B cell (primary cell): ENCODE results near the gene RAP1GAP. TPM values are rescaled to one million over a fixed set of nuclear protein-coding genes. Genes with fewer than 3 reads are reported as not detected.
"Not testable (repeated sequence)": the region's sequence is repeated elsewhere in the genome, so short reads cannot be mapped to it uniquely, and the experiment has no call there.

Experiments used
- ATAC-seq: fragments of 200-7000 bp; cut with Tn5 transposase; one replicate; pipeline ENCODE4 v1.10.0; 2021; ENCODE audit warnings: low read depth, mild to moderate bottlenecking, moderate number of reproducible peaks, moderate library complexity
- CTCF ChIA-PET: fragments of 350-600 bp; sonication (Branson Sonifier 250); formaldehyde crosslinking; loops from one replicate; lab custom pipeline; 2021; ENCODE audit warnings: antibody characterized with exemption, inconsistent platforms; lab: Charles Lee
- POLR2A ChIA-PET: fragments of 350-600 bp; sonication (Branson Sonifier 250); formaldehyde crosslinking; loops from one replicate; lab custom pipeline; 2021; ENCODE audit warnings: antibody characterized with exemption; lab: Charles Lee
- DNase-seq: peaks from one replicate; pipeline ENCODE4 v3.0.0; 2013
- H2AFZ ChIP-seq: 2 replicates; pipeline ENCODE4 v1.6.1; 2012; ENCODE audit warnings: mild to moderate bottlenecking, low read depth, low read length; ENCODE audit not compliant: insufficient read depth, poor library complexity, severe bottlenecking
- H3K27ac ChIP-seq, 2 donors: 1 replicate in 1 of 2; 2 replicates in 1 of 2; pipeline ENCODE4 v1.5.1; 2012 to 2013; ENCODE audit warnings: low read length in 2 of 2, mild to moderate bottlenecking in 2 of 2, moderate library complexity in 1 of 2
- H3K27me3 ChIP-seq, 4 experiments: fragments of 200-600 bp in 1 of 4; sonication (generic) in 1 of 4; replicated peaks in 1 of 4; 1 replicate in 2 of 4; 2 replicates in 2 of 4; pipeline versions ENCODE4 v1.6.1 to v1.7.0; 2013 to 2016; ENCODE audit warnings: low read length in 3 of 4, mild to moderate bottlenecking in 2 of 4, mixed read lengths in 1 of 4, moderate library complexity in 1 of 4; ENCODE audit not compliant: insufficient read depth in 4 of 4, control insufficient read depth in 3 of 4; ENCODE audit errors: control extremely low read depth in 1 of 4
- H3K36me3 ChIP-seq, 2 experiments: replicated peaks in 1 of 2; 1 replicate in 1 of 2; 2 replicates in 1 of 2; pipeline versions ENCODE4 v1.6.1 to v1.7.1; 2013; ENCODE audit warnings: low read length in 1 of 2; ENCODE audit not compliant: insufficient read depth in 2 of 2, control insufficient read depth in 1 of 2; ENCODE audit errors: control extremely low read depth in 1 of 2, extremely low read depth in 1 of 2
- H3K4me1 ChIP-seq, 2 donors: fragments of 200-600 bp in 1 of 2; sonication (generic) in 1 of 2; 1 replicate in 1 of 2; 2 replicates in 1 of 2; pipeline versions ENCODE4 v1.5.1 to v1.6.1; 2013 to 2017; ENCODE audit warnings: low read length in 2 of 2; ENCODE audit not compliant: control insufficient read depth in 2 of 2, insufficient read depth in 2 of 2
- H3K4me2 ChIP-seq: replicated peaks from 2 replicates; pipeline ENCODE3; 2012; ENCODE audit warnings: mild to moderate bottlenecking, low read depth, low read length; ENCODE audit not compliant: poor library complexity, severe bottlenecking
- H3K4me3 ChIP-seq, 5 experiments: fragments of 200-600 bp in 1 of 5; sonication (generic) in 1 of 5; 1 replicate in 3 of 5; 2 replicates in 2 of 5; pipeline versions ENCODE4 v1.5.1 to v1.7.0; 2011 to 2016; ENCODE audit warnings: low read length in 4 of 5, mild to moderate bottlenecking in 4 of 5, low read depth in 2 of 5, control low read depth in 1 of 5, moderate library complexity in 1 of 5; ENCODE audit not compliant: insufficient read depth in 1 of 5; ENCODE audit errors: control extremely low read depth in 1 of 5, extremely low read depth in 1 of 5
- H3K79me2 ChIP-seq: fragments of 200-600 bp; sonication (generic); one replicate; pipeline ENCODE4 v1.6.0; 2016; ENCODE audit warnings: low read length; ENCODE audit not compliant: control insufficient read depth, insufficient read depth
- H3K9ac ChIP-seq: fragments of 200-600 bp; sonication (generic); 2 replicates; pipeline ENCODE4 v1.6.1; 2017; ENCODE audit warnings: mild to moderate bottlenecking, low read length, moderate library complexity
- H3K9me3 ChIP-seq, 3 donors: one replicate each; pipeline versions ENCODE4 v1.6.1 to v1.7.1; 2013; ENCODE audit warnings: low read length in 2 of 3; ENCODE audit not compliant: control insufficient read depth in 2 of 3, insufficient read depth in 1 of 3; ENCODE audit errors: control extremely low read depth in 1 of 3
- H4K20me1 ChIP-seq: 2 replicates; pipeline ENCODE4 v1.6.0; 2012; ENCODE audit warnings: mild to moderate bottlenecking, low read length; ENCODE audit not compliant: insufficient read depth, control insufficient read depth, poor library complexity, severe bottlenecking
- H3K27ac Mint-ChIP-seq: one replicate; pipeline ENCODE4 v1.8.0; 2021; ENCODE audit warnings: mixed read lengths
- H3K27me3 Mint-ChIP-seq: one replicate; pipeline ENCODE4 v1.8.0; 2021; ENCODE audit warnings: mixed read lengths
- H3K4me1 Mint-ChIP-seq: one replicate; pipeline ENCODE4 v1.8.0; 2021; ENCODE audit warnings: mixed read lengths
- H3K4me3 Mint-ChIP-seq: one replicate; pipeline ENCODE4 v1.8.0; 2021; ENCODE audit warnings: mixed read lengths
- H3K9me3 Mint-ChIP-seq: one replicate; pipeline ENCODE4 v1.8.0; 2022; ENCODE audit warnings: mixed read lengths; ENCODE audit not compliant: insufficient read depth
- CTCF ChIP-seq: fragments of 200-600 bp; IDR thresholded peaks from one replicate; pipeline ENCODE4 v1.8.0; 2022; ENCODE audit warnings: antibody characterized with exemption, mild to moderate bottlenecking
- EZH2 ChIP-seq: IDR thresholded peaks from 2 replicates; pipeline ENCODE4 v1.6.1; 2012; ENCODE audit warnings: borderline replicate concordance, low read depth, mild to moderate bottlenecking, moderate library complexity, low read length; ENCODE audit not compliant: insufficient read depth, poor library complexity, severe bottlenecking
- WGBS: methylation state at CpG from one replicate; pipeline ENCODE4 v1.1.5; 2013; ENCODE audit warnings: missing lambda C conversion rate; ENCODE audit not compliant: insufficient coverage; 5-methylcytosine and 5-hydroxymethylcytosine counted together
- intact Hi-C: fragments of 100-400 bp; cut with micrococcal nuclease; formaldehyde crosslinking; loops from one replicate; pipeline ENCODE4 v1.10.0; 2022
- polyA plus RNA-seq: library from polyadenylated mRNA; depleted of rRNA; stranded (reverse); fragments of >200 nt; gene quantifications from 2 replicates; pipeline ENCODE4 v1.2.3, GENCODE V29; 2012
- total RNA-seq, 2 donors: library from RNA; stranded (reverse); fragments of 120-200 nt in 1 of 2; gene quantifications; 1 replicate in 1 of 2; 2 replicates in 1 of 2; pipeline versions ENCODE4 v1.2.3 to v1.2.4, GENCODE V29; 2013 to 2022

RAP1GAP gene
- total and polyA plus RNA-seq, 2 donors (not counting 1 experiment from before 2014, with no cell fraction given), result 0.07 to 0.09 TPM

- H3K9me3 ChIP-seq, result no peaks in the 10 kb centered on the region
- Mint-ChIP-seq H3K27ac (no peak overlapping the region), H3K27me3 (no peaks in the 10 kb centered on the region), H3K9me3 (no peaks in the 10 kb centered on the region), H3K4me3 (no peak overlapping the region), H3K4me1 (peaks cover 16% of the 10 kb centered on the region)
- 91% methylated on average over 9 of the region's 10 CpGs for WGBS
- H3K27ac ChIP-seq, result no peak overlapping the region
- DNase-seq, result no peak
- H3K27me3 ChIP-seq, result peaks cover 0 to 2% (median under 1%) of the 10 kb centered on the region in 4 experiments
- no peak overlapping the region for H3K9ac ChIP-seq
- no peak for TF ChIP-seq CTCF
- no peak for TF ChIP-seq EZH2
- intact Hi-C loops, result no loop called here
- ATAC-seq, result no peak
- POLR2A ChIA-PET, result no interaction called here
- CTCF ChIA-PET, result interaction anchor here (0.5 kb wide), 1 partner anchor 48 kb away, joined by 6 read pairs; no protein-coding TSS in a partner anchor
- no peak overlapping the region for H3K4me3 ChIP-seq
- H3K4me1 ChIP-seq, result peaks cover under 1 to 1% of the 10 kb centered on the region in 2 donors
- H4K20me1 ChIP-seq, result no peaks in the 10 kb centered on the region
- no peaks in the 10 kb centered on the region for H3K79me2 ChIP-seq
- H2AFZ ChIP-seq, result no peak overlapping the region
- peaks cover 3 to 15% of the 10 kb centered on the region in 2 experiments for H3K36me3 ChIP-seq
- no peak overlapping the region for H3K4me2 ChIP-seq
Measured at GRCh38 chr1:21674957-21675356, 5.8 kb upstream of the RAP1GAP start.

GRCh38 chr1:21673853-21674252 is 4.7 kb upstream of the RAP1GAP start:
- H3K4me2 ChIP-seq, H3K4me3 Mint-ChIP-seq, H3K36me3 ChIP-seq, DNase-seq, H3K9me3 Mint-ChIP-seq, ATAC-seq, H3K27me3 Mint-ChIP-seq, H3K79me2 ChIP-seq, H3K27ac Mint-ChIP-seq, H4K20me1 ChIP-seq, H2AFZ ChIP-seq, POLR2A ChIA-PET, H3K9ac ChIP-seq, H3K27ac ChIP-seq, H3K27me3 ChIP-seq, H3K9me3 ChIP-seq, H3K4me3 ChIP-seq, intact Hi-C loops: not testable (repeated sequence)
- CTCF ChIA-PET, result interaction anchor here (0.7 to 1.0 kb wide), 2 partner anchors 166 to 418 kb away, joined by 3 read pairs; no protein-coding TSS in a partner anchor
- H3K4me1 Mint-ChIP-seq, result peaks cover 18% of the 10 kb centered on the region
- 94% methylated on average over 7 of the region's 7 CpGs for WGBS
- H3K4me1 ChIP-seq, result peaks cover 9 to 11% of the 10 kb centered on the region in 2 donors
